Transverse colon (tissue), 4 donors: ENCODE measurements around the gene PSMD13. TPM values are rescaled to one million over a fixed set of nuclear protein-coding genes. Genes with fewer than 3 reads are reported as not detected.
"Not testable (repeated sequence)": the region's sequence is repeated elsewhere in the genome, so short reads cannot be mapped to it uniquely, and the experiment has no call there.

Experiments
- DNase-seq: peaks from one replicate; pipeline ENCODE4 v3.0.0-alpha.2; 2019
- H3K27ac ChIP-seq, 4 donors: fragments of 200-600 bp; sonication (generic); 2 replicates each; pipeline ENCODE4 v1.5.1; 2016 to 2018; ENCODE audit warnings: inconsistent platforms in 4 of 4
- H3K27me3 ChIP-seq: fragments of 200-600 bp; sonication (generic); 2 replicates; pipeline ENCODE4 v1.5.1; 2017; ENCODE audit warnings: inconsistent platforms
- H3K36me3 ChIP-seq, 4 donors: fragments of 200-600 bp; sonication (generic); 2 replicates each; pipeline ENCODE4 v1.5.1; 2017 to 2019; ENCODE audit warnings: inconsistent platforms in 4 of 4
- H3K4me1 ChIP-seq, 4 donors: fragments of 200-600 bp; sonication (generic); 2 replicates each; pipeline ENCODE4 v1.5.1; 2017 to 2020; ENCODE audit warnings: inconsistent platforms in 4 of 4
- H3K4me3 ChIP-seq, 4 donors: fragments of 200-600 bp; sonication (generic); 1 replicate in 1 of 4; 2 replicates in 3 of 4; pipeline versions ENCODE4 v1.5.1 to v1.6.1; 2017 to 2019; ENCODE audit warnings: inconsistent platforms in 4 of 4
- H3K9me3 ChIP-seq, 2 donors: fragments of 200-600 bp; sonication (generic); 2 replicates each; pipeline ENCODE4 v1.5.1; 2017 to 2019; ENCODE audit warnings: inconsistent platforms in 2 of 2
- CTCF ChIP-seq, 5 experiments: fragments of 200-600 bp in 3 of 5; fragments of 450-650 bp in 2 of 5; sonication (generic) in 3 of 5; IDR thresholded peaks; 1 replicate in 2 of 5; 2 replicates in 3 of 5; pipeline ENCODE4 v1.5.1; 2016 to 2017; ENCODE audit warnings: antibody characterized with exemption in 5 of 5, inconsistent platforms in 3 of 5, mild to moderate bottlenecking in 2 of 5, moderate library complexity in 1 of 5
- EP300 ChIP-seq: sonication (generic); formaldehyde crosslinking; IDR thresholded peaks from one replicate; pipeline ENCODE4 v1.6.1; 2017; ENCODE audit warnings: antibody characterized with exemption, low read depth
- POLR2A ChIP-seq: fragments of 450-650 bp; IDR thresholded peaks from one replicate; pipeline ENCODE4 v1.6.1; 2016; ENCODE audit warnings: antibody characterized with exemption, mild to moderate bottlenecking, moderate library complexity
- POLR2AphosphoS5 ChIP-seq, 3 donors: sonication (generic); formaldehyde crosslinking; IDR thresholded peaks; one replicate each; pipeline ENCODE4 v1.6.1; 2016; ENCODE audit warnings: antibody characterized with exemption in 3 of 3
- WGBS, 2 donors: methylation state at CpG; one replicate each; pipeline ENCODE4 v1.1.5; 2018; ENCODE audit warnings: low coverage in 1 of 2; 5-methylcytosine and 5-hydroxymethylcytosine counted together
- in situ Hi-C, 4 donors: fragments of 200-750 bp; cut with MboI; loops; one replicate each; pipeline versions ENCODE4 v1.15.0 to v1.15.1; 2017; ENCODE audit warnings: low sequenced_read_pairs in 3 of 4, low pct_ligation_motif_present in 1 of 4, low pct_unique_long_range_greater_than_20kb in 1 of 4
- intact Hi-C: fragments of 100-400 bp; cut with DNase I; formaldehyde crosslinking; loops from one replicate; pipeline ENCODE4 v1.15.1; 2023; ENCODE audit warnings: low total_unique reads
- total RNA-seq, 4 donors: library from RNA; depleted of rRNA; stranded (reverse); fragments of >200 nt; gene quantifications; one replicate each; pipeline ENCODE4 v1.1.0, GENCODE V29; 2016

PSMD13 gene
- total RNA-seq, 4 donors from 2014 or later = 23.2 to 96.5 (median 52.2) TPM

- H3K4me1 ChIP-seq = peaks cover 12 to 19% (median 14%) of the 10 kb centered on the region in 4 donors
- H3K27me3 ChIP-seq = no peaks in the 10 kb centered on the region
- intact Hi-C loops (no loop called here), in situ Hi-C loops (no loop called here)
- H3K4me3 ChIP-seq = no peak overlapping the region
- no peaks in the 10 kb centered on the region for H3K36me3 ChIP-seq
- no peaks in the 10 kb centered on the region for H3K9me3 ChIP-seq
- DNase-seq = no peak
- 91 to 96% methylated on average over 3 to 20 of the region's 20 CpGs for WGBS, 2 donors
- no peak for TF ChIP-seq POLR2A
- no peak for TF ChIP-seq POLR2AphosphoS5 (IDR thresholded peaks at IDR 0.05)
- TF ChIP-seq EP300 = no peak
- TF ChIP-seq CTCF (IDR thresholded peaks at IDR 0.05) = no peak
- no peak overlapping the region for H3K27ac ChIP-seq
Measured at GRCh38 chr11:232783-233565, 3.8 kb upstream of the PSMD13 start.

GRCh38 chr11:235180-235579 is 1.6 kb upstream of the PSMD13 start:
- in situ Hi-C loops = no loop called here
- H3K4me1 ChIP-seq = peaks cover 17 to 28% (median 19%) of the 10 kb centered on the region in 4 donors
- H3K36me3 ChIP-seq = no peaks in the 10 kb centered on the region
- WGBS, 2 donors = 80 to 83% methylated on average over 7 to 8 of the region's 8 CpGs
- no peaks in the 10 kb centered on the region for H3K27me3 ChIP-seq
- no peak for DNase-seq
- H3K9me3 ChIP-seq = no peaks in the 10 kb centered on the region
- intact Hi-C loops = no loop called here
- TF ChIP-seq POLR2A (no peak), CTCF (IDR thresholded peaks at IDR 0.05) (no peak), POLR2AphosphoS5 (IDR thresholded peaks at IDR 0.05) (no peak), EP300 (no peak)
- H3K4me3 ChIP-seq = peak overlapping the region in 3 of 4 donors; percentile 68 to 97 (median 86)
- H3K27ac ChIP-seq = peak overlapping the region; percentile 94 to 99 (median 98)

GRCh38 chr11:235609-235996 is 1.2 kb upstream of the PSMD13 start:
- Histone ChIP-seq H3K27me3 (no peaks in the 10 kb centered on the region), H3K4me1 (peaks cover 17 to 28% (median 19%) of the 10 kb centered on the region in 4 donors), H3K9me3 (no peaks in the 10 kb centered on the region), H3K36me3 (no peaks in the 10 kb centered on the region), H3K4me3 (peak overlapping the region; percentile 51 to 97 (median 77)), H3K27ac (peak overlapping the region; percentile 94 to 99 (median 98))
- WGBS, 2 donors = 1 to 2% methylated on average over 13 of the region's 13 CpGs
- intact Hi-C loops (no loop called here), in situ Hi-C loops (no loop called here)
- TF ChIP-seq CTCF (IDR thresholded peaks at IDR 0.05) = no peak
- no peak for TF ChIP-seq POLR2AphosphoS5 (IDR thresholded peaks at IDR 0.05)
- TF ChIP-seq EP300 = no peak
- TF ChIP-seq POLR2A = no peak
- DNase-seq = no peak

- Histone ChIP-seq H3K27me3 (no peaks in the 10 kb centered on the region), H3K4me1 (peaks cover 17 to 28% (median 19%) of the 10 kb centered on the region in 4 donors), H3K4me3 (peak within 1 kb of the TSS; percentile 68 to 100 (median 92)), H3K9me3 (no peaks in the 10 kb centered on the region), H3K36me3 (peaks cover 0 to 5% (median 0%) of the 10 kb centered on the region in 4 donors), H3K27ac (peak within 1 kb of the TSS; percentile 94 to 99 (median 98))
- TF ChIP-seq POLR2AphosphoS5 (IDR thresholded peaks at IDR 0.05) = peak; percentile 58 to 88 (median 83)
- no peak for TF ChIP-seq EP300
- peak in 4 of 5 experiments; percentile 16 to 73 (median 46) for TF ChIP-seq CTCF (IDR thresholded peaks at IDR 0.05)
- peak; percentile 88 for TF ChIP-seq POLR2A
- in situ Hi-C loops (no loop called here), intact Hi-C loops (no loop called here)
- DNase-seq = peak; percentile 92
- 0 to 1% methylated on average over 4 to 23 of the region's 70 CpGs for WGBS, 2 donors
Measured at GRCh38 chr11:235997-236773, 591 bp upstream of the PSMD13 start, which contains the start of gene SIRT3. Gene SIRT3 (minus strand): TSS chr11:236342. CDS start chr11:236328, 14 bp downstream.

- in situ Hi-C loops, DNase-seq: not testable (repeated sequence)
Measured at GRCh38 chr11:238346-238745, 1.6 kb downstream of the PSMD13 start.

More at GRCh38 chr11:238346-238745, 1.6 kb downstream of the PSMD13 start:
- peaks cover 17 to 28% (median 19%) of the 10 kb centered on the region in 4 donors for H3K4me1 ChIP-seq
- intact Hi-C loops, H3K27me3 ChIP-seq, H3K27ac ChIP-seq, H3K9me3 ChIP-seq, H3K4me3 ChIP-seq: not testable (repeated sequence)
- 88% methylated on average over 7 of the region's 7 CpGs for WGBS, 2 donors
- peaks cover 0 to 21% (median 3%) of the 10 kb centered on the region in 4 donors for H3K36me3 ChIP-seq
